Stimulated activated memory B cell treated with anti-CD40 and anti-IgM and Interleukin-4, amounts not matched to agents 10 μg/mL and 1 μg/mL and 100 μg/mL, for 72 hours (primary cell): ENCODE measurements around the gene PARD6G.
"Not testable (repeated sequence)": the region's sequence is repeated elsewhere in the genome, so short reads cannot be mapped to it uniquely, and the experiment has no call there.

Source experiments
- ATAC-seq: fragments of 150-1000 bp; cut with Tn5 transposase; 2 replicates; pipeline ENCODE4 v1.10.0; 2021
- H3K27ac Mint-ChIP-seq: one replicate; pipeline ENCODE4 v1.8.0; 2022; ENCODE audit warnings: mild to moderate bottlenecking, mixed read lengths
- H3K27me3 Mint-ChIP-seq: one replicate; pipeline ENCODE4 v1.8.0; 2022; ENCODE audit warnings: mixed read lengths
- H3K36me3 Mint-ChIP-seq: one replicate; pipeline ENCODE4 v1.8.0; 2022; ENCODE audit warnings: mixed read lengths
- H3K4me1 Mint-ChIP-seq: one replicate; pipeline ENCODE4 v1.8.0; 2022; ENCODE audit warnings: mixed read lengths
- H3K4me3 Mint-ChIP-seq: one replicate; pipeline ENCODE4 v1.8.0; 2022; ENCODE audit warnings: mild to moderate bottlenecking, moderate library complexity, mixed read lengths
- H3K9me3 Mint-ChIP-seq: one replicate; pipeline ENCODE4 v1.8.0; 2022; ENCODE audit warnings: mixed read lengths

PARD6G gene

DNA sequence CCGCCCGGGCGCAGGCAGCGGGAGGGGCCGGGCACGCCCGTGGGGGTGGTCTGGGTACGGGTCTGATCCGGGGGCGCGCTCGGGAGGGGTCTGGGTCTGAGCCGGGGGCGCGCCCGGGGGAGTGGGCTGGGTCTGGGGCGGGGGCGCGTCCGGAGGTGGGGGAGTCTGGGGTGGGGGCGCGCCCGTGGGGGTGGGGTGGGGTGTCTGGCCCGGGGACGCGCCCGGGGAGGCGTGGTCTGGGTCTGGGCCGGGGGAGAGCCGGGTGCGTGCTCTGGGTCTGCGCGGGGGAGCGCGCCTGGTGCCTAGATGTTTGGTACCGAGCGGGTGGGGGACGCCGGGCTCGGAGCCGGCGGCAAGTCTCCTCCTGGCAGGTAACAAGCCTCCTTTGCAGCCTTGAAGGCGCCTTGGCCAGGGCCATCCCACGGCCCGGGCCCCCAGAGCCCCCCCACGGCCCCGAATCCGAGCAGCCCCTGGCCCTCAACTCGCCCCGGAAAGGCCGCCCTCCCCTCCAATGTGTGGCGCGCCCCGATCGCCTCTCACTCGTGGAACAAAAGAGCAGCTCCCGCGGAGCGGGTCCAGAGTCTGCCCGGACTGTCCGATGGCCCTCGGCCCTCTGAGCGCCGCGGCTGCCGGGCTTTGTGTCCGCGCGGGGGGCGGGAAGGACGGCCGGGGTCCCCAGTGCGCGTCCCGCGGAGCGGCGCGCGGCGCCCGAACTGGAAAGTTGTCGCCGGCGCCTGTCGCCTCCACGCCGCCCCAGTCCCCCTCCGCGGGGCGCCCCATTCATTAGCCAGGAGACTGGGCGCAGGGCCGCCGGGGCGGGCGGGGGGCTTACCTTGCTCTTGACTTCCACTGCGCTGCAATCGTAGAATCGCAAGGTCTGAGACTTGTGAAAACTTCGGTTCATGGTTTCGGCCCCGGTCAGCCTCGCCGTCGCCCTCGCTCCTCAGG, 595 bp downstream of the PARD6G start:
- no peaks in the 10 kb centered on the region for H3K36me3 Mint-ChIP-seq
- ATAC-seq: peak; percentile 46
- H3K27ac Mint-ChIP-seq: no peak overlapping the region
- H3K4me3 Mint-ChIP-seq: peak overlapping the region; percentile 36
- H3K9me3 Mint-ChIP-seq: no peaks in the 10 kb centered on the region
- no peaks in the 10 kb centered on the region for H3K4me1 Mint-ChIP-seq
- H3K27me3 Mint-ChIP-seq: peaks cover 45% of the 10 kb centered on the region

DNA sequence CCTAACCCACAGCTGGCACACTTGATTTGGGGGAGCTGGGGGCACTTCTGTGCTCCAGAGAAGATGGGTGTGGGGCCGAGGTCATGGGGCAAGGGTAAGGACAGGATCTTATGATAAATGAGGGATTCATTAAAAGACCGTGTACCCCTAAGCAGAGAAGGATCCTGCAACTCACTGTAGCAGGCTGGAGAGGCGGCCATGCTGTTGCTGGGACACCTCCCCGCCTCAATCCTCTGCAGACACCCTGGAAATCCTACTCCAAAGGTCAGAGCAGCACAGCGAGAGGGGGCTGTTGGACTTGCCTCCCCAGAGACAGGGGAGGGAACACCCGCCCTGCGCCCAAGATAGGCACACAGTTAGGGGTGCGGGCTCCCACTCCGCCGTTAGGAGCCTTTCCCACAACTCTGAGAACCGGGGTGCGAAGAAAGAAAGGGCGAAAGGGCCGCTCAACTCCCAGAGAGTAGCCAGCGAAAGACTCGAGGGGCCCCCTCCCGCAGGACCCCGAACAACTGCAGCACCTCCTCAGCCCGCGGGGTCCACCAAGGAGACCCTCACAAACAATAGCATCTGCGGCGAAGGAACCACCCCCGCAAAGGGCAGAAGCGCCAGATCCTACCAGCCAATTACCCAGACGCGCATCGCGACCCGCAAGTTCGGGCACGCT, 1.4 kb downstream of the PARD6G start:
- no peak for ATAC-seq
- Mint-ChIP-seq H3K36me3 (no peaks in the 10 kb centered on the region), H3K9me3 (no peaks in the 10 kb centered on the region), H3K27ac (no peak overlapping the region), H3K4me3 (peak overlapping the region; percentile 29), H3K27me3 (peaks cover 53% of the 10 kb centered on the region), H3K4me1 (no peaks in the 10 kb centered on the region)

- no peak for ATAC-seq
- H3K27ac Mint-ChIP-seq: no peak overlapping the region
- H3K9me3 Mint-ChIP-seq: no peaks in the 10 kb centered on the region
- H3K4me1 Mint-ChIP-seq: no peaks in the 10 kb centered on the region
- no peaks in the 10 kb centered on the region for H3K36me3 Mint-ChIP-seq
- H3K27me3 Mint-ChIP-seq: peaks cover 56% of the 10 kb centered on the region
- no peak overlapping the region for H3K4me3 Mint-ChIP-seq
These were observed 2.2 kb downstream of the PARD6G start for GRCh38 chr18:80244956-80245730.

GRCh38 chr18:80244167-80244566, 3.1 kb downstream of the PARD6G start:
- H3K27me3 Mint-ChIP-seq: peaks cover 58% of the 10 kb centered on the region
- H3K4me1 Mint-ChIP-seq: no peaks in the 10 kb centered on the region
- no peak for ATAC-seq
- H3K36me3 Mint-ChIP-seq: no peaks in the 10 kb centered on the region
- H3K4me3 Mint-ChIP-seq: no peak overlapping the region
- no peaks in the 10 kb centered on the region for H3K9me3 Mint-ChIP-seq
- no peak overlapping the region for H3K27ac Mint-ChIP-seq

DNA sequence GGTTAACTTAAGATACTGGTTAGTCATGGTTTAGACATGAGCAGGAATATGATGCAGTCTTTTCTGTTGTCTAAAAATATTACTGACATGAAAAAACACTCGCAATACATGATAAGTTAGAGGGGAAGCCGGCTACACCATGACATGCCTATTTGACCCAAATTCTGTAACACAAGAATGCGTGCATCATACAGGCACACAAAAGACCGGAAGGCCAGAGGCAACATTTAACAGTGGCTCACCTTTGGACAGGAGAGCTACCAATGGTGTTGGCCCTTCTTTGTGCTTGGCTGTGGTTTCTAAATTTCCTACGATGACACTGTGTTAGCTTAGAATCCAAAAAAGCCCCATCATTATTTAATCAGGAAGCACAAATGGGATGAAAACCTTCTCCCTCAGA, 4.1 kb downstream of the PARD6G start:
- no peaks in the 10 kb centered on the region for H3K9me3 Mint-ChIP-seq
- peaks cover 58% of the 10 kb centered on the region for H3K27me3 Mint-ChIP-seq
- no peaks in the 10 kb centered on the region for H3K36me3 Mint-ChIP-seq
- no peak overlapping the region for H3K27ac Mint-ChIP-seq
- no peaks in the 10 kb centered on the region for H3K4me1 Mint-ChIP-seq
- no peak overlapping the region for H3K4me3 Mint-ChIP-seq
- no peak for ATAC-seq

GRCh38 chr18:80241919-80242777, 5.2 kb downstream of the PARD6G start:
- ATAC-seq: no peak
- H3K27ac Mint-ChIP-seq: no peak overlapping the region
- H3K27me3 Mint-ChIP-seq: peaks cover 58% of the 10 kb centered on the region
- no peak overlapping the region for H3K4me3 Mint-ChIP-seq
- no peaks in the 10 kb centered on the region for H3K36me3 Mint-ChIP-seq
- no peaks in the 10 kb centered on the region for H3K4me1 Mint-ChIP-seq
- H3K9me3 Mint-ChIP-seq: no peaks in the 10 kb centered on the region

- Mint-ChIP-seq H3K27me3 (peaks cover 54% of the 10 kb centered on the region), H3K36me3 (no peaks in the 10 kb centered on the region), H3K9me3 (no peaks in the 10 kb centered on the region), H3K27ac (no peak overlapping the region), H3K4me3 (no peak overlapping the region), H3K4me1 (no peaks in the 10 kb centered on the region)
- ATAC-seq: no peak
These were observed 7.5 kb downstream of the PARD6G start for GRCh38 chr18:80239830-80240229.

DNA sequence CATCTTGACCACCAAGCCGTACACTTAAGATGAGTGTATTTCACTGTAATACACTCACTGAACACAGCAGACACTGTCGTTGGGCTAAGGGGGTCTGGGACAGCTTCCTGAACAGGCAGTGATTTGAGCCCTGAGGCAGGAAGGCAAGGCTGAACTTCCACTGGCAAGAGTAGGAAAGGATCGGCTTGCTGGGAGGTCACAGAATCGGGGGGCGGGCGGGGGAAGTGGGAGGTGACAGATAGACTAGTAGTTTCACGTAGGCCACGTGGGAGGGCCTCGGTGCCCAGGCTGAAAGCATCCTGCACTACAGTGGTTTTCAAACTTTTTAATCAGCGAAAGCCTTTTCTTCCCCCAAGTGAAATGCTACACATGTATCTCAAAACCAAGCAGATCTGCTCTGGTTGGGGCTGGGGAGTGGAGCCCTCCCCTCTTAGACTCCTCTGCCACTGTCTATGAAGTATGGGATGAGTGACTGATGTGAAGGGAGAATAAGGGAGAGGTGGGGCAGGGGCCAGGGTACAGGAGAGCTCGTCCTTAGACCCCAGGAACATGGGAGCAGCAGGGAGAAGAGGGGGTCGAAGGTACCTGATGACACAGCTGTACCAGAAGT, 8.6 kb downstream of the PARD6G start:
- H3K4me1 Mint-ChIP-seq: no peaks in the 10 kb centered on the region
- no peaks in the 10 kb centered on the region for H3K36me3 Mint-ChIP-seq
- no peak for ATAC-seq
- H3K4me3 Mint-ChIP-seq: no peak overlapping the region
- no peak overlapping the region for H3K27ac Mint-ChIP-seq
- no peaks in the 10 kb centered on the region for H3K9me3 Mint-ChIP-seq
- H3K27me3 Mint-ChIP-seq: peaks cover 56% of the 10 kb centered on the region

DNA sequence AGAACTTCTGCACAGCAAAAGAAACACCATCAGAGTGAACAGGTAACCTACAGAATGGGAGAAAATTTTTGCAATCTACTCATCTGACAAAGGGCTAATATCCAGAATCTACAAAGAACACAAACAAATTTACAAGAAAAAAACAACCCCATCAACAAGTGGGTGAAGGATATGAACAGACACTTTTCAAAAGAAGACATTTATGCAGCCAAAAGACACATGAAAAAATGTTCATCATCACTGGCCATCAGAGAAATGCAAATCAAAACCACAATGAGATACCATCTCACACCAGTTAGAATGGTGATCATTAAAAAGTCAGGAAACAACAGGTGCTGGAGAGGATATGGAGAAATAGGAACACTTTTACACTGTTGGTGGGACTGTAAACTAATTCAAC, 9.8 kb downstream of the PARD6G start:
- H3K27ac Mint-ChIP-seq, H3K4me3 Mint-ChIP-seq, ATAC-seq, H3K9me3 Mint-ChIP-seq, H3K4me1 Mint-ChIP-seq, H3K36me3 Mint-ChIP-seq: not testable (repeated sequence)
- peaks cover 56% of the 10 kb centered on the region for H3K27me3 Mint-ChIP-seq

DNA sequence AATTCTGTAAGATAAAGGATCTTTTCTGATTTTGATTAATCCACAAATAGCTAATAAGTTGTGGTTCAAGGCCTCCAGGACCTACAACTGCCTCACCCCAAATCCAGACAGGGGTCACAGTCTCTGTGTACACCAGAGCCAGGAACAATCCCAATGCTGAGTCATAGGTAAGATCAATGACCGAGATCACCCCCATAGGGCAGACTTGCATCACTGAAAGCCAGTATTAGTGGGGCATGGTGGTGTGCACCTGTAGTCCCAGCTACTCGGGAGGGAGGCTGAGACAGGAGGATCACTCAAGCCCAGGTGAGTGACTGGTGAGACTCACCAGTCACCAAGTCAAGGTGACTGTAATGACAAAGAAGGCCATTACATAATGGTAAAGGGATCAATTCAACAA, 12.9 kb downstream of the PARD6G start:
- peaks cover 44% of the 10 kb centered on the region for H3K27me3 Mint-ChIP-seq
- H3K4me3 Mint-ChIP-seq: no peak overlapping the region
- H3K27ac Mint-ChIP-seq: no peak overlapping the region
- H3K9me3 Mint-ChIP-seq: no peaks in the 10 kb centered on the region
- ATAC-seq: no peak
- no peaks in the 10 kb centered on the region for H3K36me3 Mint-ChIP-seq
- H3K4me1 Mint-ChIP-seq: no peaks in the 10 kb centered on the region

- Mint-ChIP-seq H3K27ac (no peak overlapping the region), H3K36me3 (no peaks in the 10 kb centered on the region), H3K4me1 (no peaks in the 10 kb centered on the region), H3K4me3 (no peak overlapping the region), H3K27me3 (peaks cover 49% of the 10 kb centered on the region), H3K9me3 (no peaks in the 10 kb centered on the region)
- no peak for ATAC-seq
These were observed 13.4 kb downstream of the PARD6G start for GRCh38 chr18:80233899-80234298.

DNA sequence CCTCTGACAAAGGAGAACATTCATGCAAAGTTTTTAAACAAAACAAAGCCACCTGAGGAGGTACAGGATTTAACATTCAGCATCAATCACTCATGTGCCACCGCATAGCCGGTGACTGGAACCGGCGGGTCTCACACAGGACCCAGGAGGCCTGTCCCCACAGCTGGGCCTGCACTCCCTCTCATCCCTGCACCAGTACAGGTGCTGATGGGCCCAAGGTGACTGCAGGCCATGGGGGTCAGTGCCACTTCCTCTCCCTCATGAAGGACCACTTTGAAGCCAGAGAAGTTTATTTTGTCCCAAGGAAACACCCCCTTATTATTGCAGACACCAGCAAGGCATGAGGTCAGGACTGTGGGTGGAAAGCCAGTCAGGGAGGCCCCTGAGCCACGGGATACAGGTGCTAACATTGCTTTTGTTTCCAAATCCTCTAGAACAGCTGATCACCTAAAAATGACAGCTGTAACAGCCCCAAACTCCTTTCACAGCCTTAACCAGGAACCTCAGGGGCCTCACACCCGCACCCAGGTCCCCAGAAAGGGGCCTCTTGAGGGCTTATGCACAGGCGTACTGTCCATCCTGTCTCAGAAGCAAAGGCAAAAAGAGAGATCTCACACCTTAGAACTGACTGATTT, 14.0 kb downstream of the PARD6G start:
- H3K27ac Mint-ChIP-seq: no peak overlapping the region
- H3K4me3 Mint-ChIP-seq: no peak overlapping the region
- no peaks in the 10 kb centered on the region for H3K9me3 Mint-ChIP-seq
- ATAC-seq: no peak
- no peaks in the 10 kb centered on the region for H3K4me1 Mint-ChIP-seq
- no peaks in the 10 kb centered on the region for H3K36me3 Mint-ChIP-seq
- peaks cover 55% of the 10 kb centered on the region for H3K27me3 Mint-ChIP-seq

DNA sequence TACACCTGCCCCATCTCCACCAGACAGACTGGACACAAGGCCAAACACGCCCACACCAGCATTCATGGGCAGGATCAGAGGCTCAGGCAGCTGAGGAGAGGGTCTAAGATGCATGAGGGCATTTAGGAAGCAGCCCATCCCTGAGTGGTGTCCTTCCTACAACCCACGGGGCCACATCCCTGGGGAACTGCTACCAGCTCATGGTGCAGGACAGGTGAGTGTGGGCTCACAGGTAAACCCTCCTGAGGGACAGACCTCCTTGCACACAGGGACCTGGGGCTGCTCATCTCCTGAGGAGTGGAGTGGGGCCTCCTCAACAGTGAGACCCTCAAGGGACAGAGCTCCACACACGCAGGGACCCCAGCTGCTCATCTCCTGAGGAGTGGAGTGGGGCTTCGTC, 14.6 kb downstream of the PARD6G start:
- Mint-ChIP-seq H3K9me3 (no peaks in the 10 kb centered on the region), H3K27ac (no peak overlapping the region), H3K4me3 (no peak overlapping the region), H3K36me3 (no peaks in the 10 kb centered on the region), H3K4me1 (no peaks in the 10 kb centered on the region), H3K27me3 (peaks cover 61% of the 10 kb centered on the region)
- ATAC-seq: no peak

DNA sequence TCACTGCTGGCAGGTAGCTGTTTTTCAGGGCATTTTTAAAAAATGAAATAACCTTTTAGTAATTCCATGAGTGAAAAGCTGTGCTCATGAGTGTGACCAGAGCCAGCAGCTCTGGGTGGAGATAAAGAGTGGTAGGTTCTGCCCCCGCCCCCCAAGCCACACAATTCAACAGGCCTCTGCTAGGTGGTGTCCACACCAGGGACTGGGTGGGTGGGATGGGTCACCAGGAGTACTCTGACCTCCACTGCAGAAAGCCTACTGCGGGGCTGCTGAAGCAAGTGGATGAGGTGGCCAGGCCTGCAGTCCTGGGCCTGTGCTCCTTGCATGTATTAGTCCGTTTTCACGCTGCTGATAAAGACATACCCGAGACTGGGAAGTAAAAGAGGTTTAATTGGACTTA, 15.3 kb downstream of the PARD6G start:
- Mint-ChIP-seq H3K36me3 (no peaks in the 10 kb centered on the region), H3K27ac (no peak overlapping the region), H3K4me3 (no peak overlapping the region), H3K9me3 (no peaks in the 10 kb centered on the region), H3K4me1 (no peaks in the 10 kb centered on the region), H3K27me3 (peaks cover 68% of the 10 kb centered on the region)
- no peak for ATAC-seq
